HG03280 (cell line): Measurements from ENCODE around the gene SPEF1.
"Not testable (repeated sequence)": the region's sequence is repeated elsewhere in the genome, so short reads cannot be mapped to it uniquely, and the experiment has no call there.

Experiments
- ATAC-seq: cut with Tn5 transposase; IDR thresholded peaks from one replicate; pipeline ENCODE4 v1.9.1; 2021; ENCODE audit warnings: mild to moderate bottlenecking, moderate library complexity; ENCODE audit not compliant: unreplicated experiment

Gene SPEF1

GRCh38 chr20:3811467-3812258 lies 30.4 kb upstream of the SPEF1 start:
- ATAC-seq: no peak

GRCh38 chr20:3808544-3808943 lies 27.3 kb upstream of the SPEF1 start:
- ATAC-seq: no peak

GRCh38 chr20:3804781-3805180 lies 23.5 kb upstream of the SPEF1 start:
- ATAC-seq: no peak

GRCh38 chr20:3804254-3804751 lies 23.1 kb upstream of the SPEF1 start:
- no peak for ATAC-seq

GRCh38 chr20:3803854-3804253 lies 22.6 kb upstream of the SPEF1 start:
- ATAC-seq: no peak

- no peak for ATAC-seq
Observed at GRCh38 chr20:3803289-3803688, 22.0 kb upstream of the SPEF1 start.

- ATAC-seq: no peak
Observed at GRCh38 chr20:3802524-3803239, 21.4 kb upstream of the SPEF1 start.

GRCh38 chr20:3801846-3802245 lies 20.6 kb upstream of the SPEF1 start:
- ATAC-seq: no peak

- ATAC-seq: no peak
Observed at GRCh38 chr20:3801299-3801698, 20.1 kb upstream of the SPEF1 start.

- no peak for ATAC-seq
Observed at GRCh38 chr20:3800878-3801260, 19.6 kb upstream of the SPEF1 start.

GRCh38 chr20:3800256-3800877 lies 19.1 kb upstream of the SPEF1 start:
- ATAC-seq: no peak

GRCh38 chr20:3798908-3799248 lies 17.6 kb upstream of the SPEF1 start:
- no peak for ATAC-seq

- no peak for ATAC-seq
Observed at GRCh38 chr20:3798373-3798768, 17.1 kb upstream of the SPEF1 start.

- no peak for ATAC-seq
Observed at GRCh38 chr20:3797592-3798372, 16.5 kb upstream of the SPEF1 start.

GRCh38 chr20:3797226-3797545 lies 15.9 kb upstream of the SPEF1 start:
- ATAC-seq: no peak

- ATAC-seq: peak; percentile 1
Observed at GRCh38 chr20:3796477-3797225, 15.4 kb upstream of the SPEF1 start.

GRCh38 chr20:3795511-3796468 lies 14.5 kb upstream of the SPEF1 start, which contains the start of gene CDC25B:
Gene CDC25B (plus strand): TSS chr20:3796310. CDS start chr20:3796532, 222 bp downstream.
- ATAC-seq: peak; percentile 72

GRCh38 chr20:3794701-3795420 lies 13.6 kb upstream of the SPEF1 start:
- no peak for ATAC-seq

- not testable (repeated sequence) for ATAC-seq
Observed at GRCh38 chr20:3794168-3794567, 12.9 kb upstream of the SPEF1 start.
